GM10847 (cell line): ENCODE measurements around the gene CDH13.

Experiments used
- POLR2A ChIP-seq: IDR thresholded peaks from 2 replicates; pipeline ENCODE4 v1.6.1; 2011; ENCODE audit not compliant: insufficient read length; ENCODE audit errors: extremely low read depth

CDH13 gene

GRCh38 chr16:82756283-82756599 lies 129.5 kb downstream of the CDH13 start:
- TF ChIP-seq POLR2A = no peak

- no peak for TF ChIP-seq POLR2A
These were observed 131.6 kb downstream of the CDH13 start for GRCh38 chr16:82758406-82758805.

GRCh38 chr16:82758904-82759303 lies 132.1 kb downstream of the CDH13 start:
- no peak for TF ChIP-seq POLR2A

- TF ChIP-seq POLR2A = no peak
These were observed 134.5 kb downstream of the CDH13 start for GRCh38 chr16:82761236-82761635.

GRCh38 chr16:82761858-82762257 lies 135.1 kb downstream of the CDH13 start:
- no peak for TF ChIP-seq POLR2A

GRCh38 chr16:82763371-82763770 lies 136.6 kb downstream of the CDH13 start:
- no peak for TF ChIP-seq POLR2A

- no peak for TF ChIP-seq POLR2A
These were observed 140.4 kb downstream of the CDH13 start for GRCh38 chr16:82767198-82767597.

- no peak for TF ChIP-seq POLR2A
These were observed 141.0 kb downstream of the CDH13 start for GRCh38 chr16:82767808-82768207.

GRCh38 chr16:82769845-82770244 lies 143.1 kb downstream of the CDH13 start:
- no peak for TF ChIP-seq POLR2A

GRCh38 chr16:82772215-82772614 lies 145.4 kb downstream of the CDH13 start:
- TF ChIP-seq POLR2A = no peak

GRCh38 chr16:82773018-82773417 lies 146.2 kb downstream of the CDH13 start:
- no peak for TF ChIP-seq POLR2A

- no peak for TF ChIP-seq POLR2A
These were observed 149.8 kb downstream of the CDH13 start for GRCh38 chr16:82776470-82777146.

- no peak for TF ChIP-seq POLR2A
These were observed 156.0 kb downstream of the CDH13 start for GRCh38 chr16:82782715-82783251.

- TF ChIP-seq POLR2A = no peak
These were observed 157.3 kb downstream of the CDH13 start for GRCh38 chr16:82783933-82784572.

GRCh38 chr16:82784573-82784968 lies 157.8 kb downstream of the CDH13 start:
- TF ChIP-seq POLR2A = no peak

- no peak for TF ChIP-seq POLR2A
These were observed 161.5 kb downstream of the CDH13 start for GRCh38 chr16:82788225-82788624.

- TF ChIP-seq POLR2A = no peak
These were observed 162.2 kb downstream of the CDH13 start for GRCh38 chr16:82788919-82789318.
